K562 (cell line): ENCODE measurements around the gene CELA3B. TPM values are rescaled to one million over a fixed set of nuclear protein-coding genes. Genes with fewer than 3 reads are reported as not detected.

Experiments
- DPF2 ChIP-seq: fragments of 450-650 bp; IDR thresholded peaks from 2 replicates; pipeline ENCODE4 v1.6.1; 2016
- EGR1 ChIP-seq: fragments of 450-650 bp; conservative IDR thresholded peaks from 2 replicates; pipeline ENCODE4 v1.6.1; 2017; ENCODE audit warnings: mild to moderate bottlenecking
- EZH2 ChIP-seq: IDR thresholded peaks from 2 replicates; pipeline ENCODE4 v1.6.1; 2012; ENCODE audit warnings: low read depth, mild to moderate bottlenecking, inconsistent platforms, low read length, borderline replicate concordance
- HMGN3 ChIP-seq: IDR thresholded peaks from 2 replicates; pipeline ENCODE4 v1.6.1; 2011; ENCODE audit warnings: borderline replicate concordance, low read depth, mild to moderate bottlenecking, mixed read lengths, low read length; ENCODE audit not compliant: insufficient read length; ENCODE audit errors: extremely low read depth
- KLF6 ChIP-seq: fragments of 250-450 bp; sonication (Bioruptor Pico); IDR thresholded peaks from 2 replicates; pipeline ENCODE4 v1.4.0; 2020; ENCODE audit warnings: mild to moderate bottlenecking, moderate library complexity, borderline replicate concordance
- POLR2H ChIP-seq: IDR thresholded peaks from 2 replicates; pipeline ENCODE4 v1.6.1; 2016; ENCODE audit warnings: missing genetic modification characterization, low read depth, mild to moderate bottlenecking, control low read depth, missing compliant biosample characterization, moderate library complexity
- POLR3A ChIP-seq: IDR thresholded peaks from 2 replicates; pipeline ENCODE4 v1.6.1; 2011; ENCODE audit warnings: borderline replicate concordance, mild to moderate bottlenecking, moderate library complexity; ENCODE audit not compliant: insufficient read length, insufficient read depth; ENCODE audit errors: extremely low read depth
- PURB ChIP-seq: sonication (generic); formaldehyde crosslinking; IDR thresholded peaks from 2 replicates; pipeline ENCODE4 v1.9.0; 2021; ENCODE audit warnings: low read depth, mild to moderate bottlenecking, missing genetic modification reagents
- RBM17 ChIP-seq: fragments of 200-400 bp; formaldehyde crosslinking; IDR thresholded peaks from 2 replicates; pipeline ENCODE4 v1.6.1; 2017; ENCODE audit warnings: low read depth, mild to moderate bottlenecking, low read length, borderline replicate concordance
- SETDB1 ChIP-seq: IDR thresholded peaks from one replicate; pipeline ENCODE4 v1.6.1; 2012; ENCODE audit warnings: low read length, control low read depth, inconsistent platforms
- STAG1 ChIP-seq: sonication (generic); formaldehyde crosslinking; IDR thresholded peaks from 2 replicates; pipeline ENCODE4 v1.5.0; 2020; ENCODE audit warnings: missing genetic modification reagents, borderline replicate concordance
- ZNF780A ChIP-seq: fragments of 250-450 bp; sonication (Bioruptor Pico); IDR thresholded peaks from 2 replicates; pipeline ENCODE4 v1.5.0; 2021; ENCODE audit warnings: mild to moderate bottlenecking
- polyA plus RNA-seq, 8 experiments: library from polyadenylated mRNA; depleted of rRNA in 4 of 8; stranded (reverse) in 5 of 8; unstranded in 3 of 8; fragments of >200 nt; fragmentation: Nextera tagmentation in 2 of 8; fragmentation: Illumina TruSeq in 1 of 8; extraction: Ambion mirVana in 2 of 8; extraction: Trizol in 1 of 8; gene quantifications; 2 replicates each; pipeline versions ENCODE4 v1.2.1 to v1.2.3, GENCODE V29; 2011 to 2014; ENCODE audit warnings: inconsistent platforms in 1 of 8, missing spikeins in 1 of 8
- total RNA-seq, 7 experiments: library from RNA; depleted of rRNA in 6 of 7; stranded (reverse); fragments of >200 nt in 6 of 7; fragmentation: Illumina TruSeq in 2 of 7; extraction: Trizol in 2 of 7; gene quantifications; 2 replicates each; pipeline versions ENCODE4 v1.2.1 to v1.2.3, GENCODE V29; 2011 to 2021; ENCODE audit warnings: low replicate concordance in 1 of 7
- TF ChIP-seq, protein P1 (sequence below): fragments of 450-650 bp; formaldehyde crosslinking; IDR thresholded peaks from 2 replicates; pipeline ENCODE4 v1.4.0; 2022; ENCODE audit warnings: mild to moderate bottlenecking, moderate library complexity
- TF ChIP-seq, protein P2 (sequence below): sonication (generic); formaldehyde crosslinking; IDR thresholded peaks from 2 replicates; pipeline ENCODE4 v1.8.0; 2022; ENCODE audit warnings: mild to moderate bottlenecking, missing genetic modification reagents
- TF ChIP-seq, protein P3 (sequence below): IDR thresholded peaks from 2 replicates; pipeline ENCODE4 v1.6.1; 2012; ENCODE audit warnings: low read depth, low read length, improper control_type of control experiment, borderline replicate concordance
- TF ChIP-seq, protein P4 (sequence below), 2 experiments: fragments of 450-650 bp; IDR thresholded peaks; 2 replicates each; pipeline ENCODE4 v1.6.1; 2016
- TF ChIP-seq, protein P5 (sequence below), 2 experiments: fragments of 450-650 bp; IDR thresholded peaks; 2 replicates each; pipeline ENCODE4 v1.6.1; 2018; ENCODE audit warnings: mild to moderate bottlenecking in 2 of 2, low read depth in 1 of 2; ENCODE audit not compliant: partially characterized antibody in 2 of 2

Gene CELA3B
- total and polyA plus RNA-seq, 9 of the 15 experiments (the other 6 are each of a cell fraction or from before 2014, with no cell fraction given), result 3.1 TPM; not detected in 8

DNA sequence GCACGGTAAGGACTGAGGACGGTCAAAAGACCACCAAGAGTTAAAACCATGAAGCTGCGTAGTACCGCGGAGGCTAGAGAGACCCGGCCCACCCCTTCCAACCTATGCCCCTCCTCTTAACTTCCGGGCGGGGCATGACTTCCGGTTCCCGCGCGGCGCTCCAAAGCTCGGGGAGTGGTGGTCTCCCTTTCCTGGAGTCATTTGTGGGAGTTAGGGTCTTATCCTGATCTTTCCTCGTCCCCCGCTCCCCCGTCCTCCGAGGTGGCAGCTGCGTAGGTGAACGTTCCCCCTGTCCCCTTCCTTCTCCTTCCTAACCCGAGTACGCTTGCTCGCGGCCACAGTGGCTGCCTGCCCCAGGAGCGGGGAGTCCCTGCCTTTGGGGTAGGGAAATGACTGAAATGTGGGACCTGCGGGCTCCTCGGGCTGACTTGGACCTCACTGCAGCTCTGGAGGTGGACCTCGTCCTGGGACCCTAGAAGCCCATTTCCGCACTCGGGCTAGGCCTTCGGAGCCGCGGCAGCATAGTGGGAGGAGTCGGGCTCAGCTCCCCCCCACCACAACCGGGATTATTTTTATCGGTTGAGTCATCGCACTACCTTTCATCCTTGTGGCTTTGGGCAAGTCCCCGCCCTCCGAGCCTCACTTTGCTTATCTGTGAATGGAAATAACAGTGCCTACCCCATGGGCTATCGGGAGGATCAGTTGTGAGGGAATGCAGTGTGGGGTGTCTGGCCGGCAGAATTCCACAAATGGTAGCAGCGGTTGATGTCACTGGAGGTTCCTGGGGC, 48.7 kb downstream of the CELA3B start (continued):
- TF ChIP-seq, protein P1, sequence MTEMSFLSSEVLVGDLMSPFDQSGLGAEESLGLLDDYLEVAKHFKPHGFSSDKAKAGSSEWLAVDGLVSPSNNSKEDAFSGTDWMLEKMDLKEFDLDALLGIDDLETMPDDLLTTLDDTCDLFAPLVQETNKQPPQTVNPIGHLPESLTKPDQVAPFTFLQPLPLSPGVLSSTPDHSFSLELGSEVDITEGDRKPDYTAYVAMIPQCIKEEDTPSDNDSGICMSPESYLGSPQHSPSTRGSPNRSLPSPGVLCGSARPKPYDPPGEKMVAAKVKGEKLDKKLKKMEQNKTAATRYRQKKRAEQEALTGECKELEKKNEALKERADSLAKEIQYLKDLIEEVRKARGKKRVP, result 0 out of 2 replicates have a peak, but pooled peaks have one; percentile 25
- TF ChIP-seq HMGN3 (no peak), DPF2 (peak; percentile 97), POLR3A (no peak), EGR1 (peak; percentile 17), KLF6 (CRISPR knock-in tag) (no peak), ZNF780A (CRISPR knock-in tag) (no peak), SETDB1 (no peak), POLR2H (tag) (peak; percentile 95), PURB (CRISPR knock-in tag) (no peak), EZH2 (no peak), RBM17 (no peak), STAG1 (CRISPR knock-in tag) (no peak)
- TF ChIP-seq, protein P2, sequence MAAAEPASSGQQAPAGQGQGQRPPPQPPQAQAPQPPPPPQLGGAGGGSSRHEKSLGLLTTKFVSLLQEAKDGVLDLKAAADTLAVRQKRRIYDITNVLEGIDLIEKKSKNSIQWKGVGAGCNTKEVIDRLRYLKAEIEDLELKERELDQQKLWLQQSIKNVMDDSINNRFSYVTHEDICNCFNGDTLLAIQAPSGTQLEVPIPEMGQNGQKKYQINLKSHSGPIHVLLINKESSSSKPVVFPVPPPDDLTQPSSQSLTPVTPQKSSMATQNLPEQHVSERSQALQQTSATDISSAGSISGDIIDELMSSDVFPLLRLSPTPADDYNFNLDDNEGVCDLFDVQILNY (CRISPR knock-in tag), result 0 out of 2 replicates have a peak, but pooled peaks have one; percentile 40
- TF ChIP-seq, protein P3, sequence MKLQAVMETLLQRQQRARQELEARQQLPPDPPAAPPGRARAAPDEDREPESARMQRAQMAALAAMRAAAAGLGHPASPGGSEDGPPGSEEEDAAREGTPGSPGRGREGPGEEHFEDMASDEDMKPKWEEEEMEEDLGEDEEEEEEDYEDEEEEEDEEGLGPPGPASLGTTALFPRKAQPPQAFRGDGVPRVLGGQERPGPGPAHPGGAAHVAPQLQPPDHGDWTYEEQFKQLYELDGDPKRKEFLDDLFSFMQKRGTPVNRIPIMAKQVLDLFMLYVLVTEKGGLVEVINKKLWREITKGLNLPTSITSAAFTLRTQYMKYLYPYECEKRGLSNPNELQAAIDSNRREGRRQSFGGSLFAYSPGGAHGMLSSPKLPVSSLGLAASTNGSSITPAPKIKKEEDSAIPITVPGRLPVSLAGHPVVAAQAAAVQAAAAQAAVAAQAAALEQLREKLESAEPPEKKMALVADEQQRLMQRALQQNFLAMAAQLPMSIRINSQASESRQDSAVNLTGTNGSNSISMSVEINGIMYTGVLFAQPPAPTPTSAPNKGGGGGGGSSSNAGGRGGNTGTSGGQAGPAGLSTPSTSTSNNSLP, result peak; percentile 91
- TF ChIP-seq, protein P4, sequence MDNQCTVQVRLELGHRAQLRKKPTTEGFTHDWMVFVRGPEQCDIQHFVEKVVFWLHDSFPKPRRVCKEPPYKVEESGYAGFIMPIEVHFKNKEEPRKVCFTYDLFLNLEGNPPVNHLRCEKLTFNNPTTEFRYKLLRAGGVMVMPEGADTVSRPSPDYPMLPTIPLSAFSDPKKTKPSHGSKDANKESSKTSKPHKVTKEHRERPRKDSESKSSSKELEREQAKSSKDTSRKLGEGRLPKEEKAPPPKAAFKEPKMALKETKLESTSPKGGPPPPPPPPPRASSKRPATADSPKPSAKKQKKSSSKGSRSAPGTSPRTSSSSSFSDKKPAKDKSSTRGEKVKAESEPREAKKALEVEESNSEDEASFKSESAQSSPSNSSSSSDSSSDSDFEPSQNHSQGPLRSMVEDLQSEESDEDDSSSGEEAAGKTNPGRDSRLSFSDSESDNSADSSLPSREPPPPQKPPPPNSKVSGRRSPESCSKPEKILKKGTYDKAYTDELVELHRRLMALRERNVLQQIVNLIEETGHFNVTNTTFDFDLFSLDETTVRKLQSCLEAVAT (IDR thresholded peaks at IDR 0.05), result peak in 1 of 2 experiments; percentile 37; a peak in 1 of 4 replicates
- TF ChIP-seq, protein P5, sequence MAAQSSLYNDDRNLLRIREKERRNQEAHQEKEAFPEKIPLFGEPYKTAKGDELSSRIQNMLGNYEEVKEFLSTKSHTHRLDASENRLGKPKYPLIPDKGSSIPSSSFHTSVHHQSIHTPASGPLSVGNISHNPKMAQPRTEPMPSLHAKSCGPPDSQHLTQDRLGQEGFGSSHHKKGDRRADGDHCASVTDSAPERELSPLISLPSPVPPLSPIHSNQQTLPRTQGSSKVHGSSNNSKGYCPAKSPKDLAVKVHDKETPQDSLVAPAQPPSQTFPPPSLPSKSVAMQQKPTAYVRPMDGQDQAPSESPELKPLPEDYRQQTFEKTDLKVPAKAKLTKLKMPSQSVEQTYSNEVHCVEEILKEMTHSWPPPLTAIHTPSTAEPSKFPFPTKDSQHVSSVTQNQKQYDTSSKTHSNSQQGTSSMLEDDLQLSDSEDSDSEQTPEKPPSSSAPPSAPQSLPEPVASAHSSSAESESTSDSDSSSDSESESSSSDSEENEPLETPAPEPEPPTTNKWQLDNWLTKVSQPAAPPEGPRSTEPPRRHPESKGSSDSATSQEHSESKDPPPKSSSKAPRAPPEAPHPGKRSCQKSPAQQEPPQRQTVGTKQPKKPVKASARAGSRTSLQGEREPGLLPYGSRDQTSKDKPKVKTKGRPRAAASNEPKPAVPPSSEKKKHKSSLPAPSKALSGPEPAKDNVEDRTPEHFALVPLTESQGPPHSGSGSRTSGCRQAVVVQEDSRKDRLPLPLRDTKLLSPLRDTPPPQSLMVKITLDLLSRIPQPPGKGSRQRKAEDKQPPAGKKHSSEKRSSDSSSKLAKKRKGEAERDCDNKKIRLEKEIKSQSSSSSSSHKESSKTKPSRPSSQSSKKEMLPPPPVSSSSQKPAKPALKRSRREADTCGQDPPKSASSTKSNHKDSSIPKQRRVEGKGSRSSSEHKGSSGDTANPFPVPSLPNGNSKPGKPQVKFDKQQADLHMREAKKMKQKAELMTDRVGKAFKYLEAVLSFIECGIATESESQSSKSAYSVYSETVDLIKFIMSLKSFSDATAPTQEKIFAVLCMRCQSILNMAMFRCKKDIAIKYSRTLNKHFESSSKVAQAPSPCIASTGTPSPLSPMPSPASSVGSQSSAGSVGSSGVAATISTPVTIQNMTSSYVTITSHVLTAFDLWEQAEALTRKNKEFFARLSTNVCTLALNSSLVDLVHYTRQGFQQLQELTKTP (IDR thresholded peaks at IDR 0.05; ENCODE audit: low read depth in 1 of 2, partially characterized antibody in 2 of 2), result peak in 1 of 2 experiments; percentile 37
